ENCODE measurements around the gene NAALADL2.

DNA sequence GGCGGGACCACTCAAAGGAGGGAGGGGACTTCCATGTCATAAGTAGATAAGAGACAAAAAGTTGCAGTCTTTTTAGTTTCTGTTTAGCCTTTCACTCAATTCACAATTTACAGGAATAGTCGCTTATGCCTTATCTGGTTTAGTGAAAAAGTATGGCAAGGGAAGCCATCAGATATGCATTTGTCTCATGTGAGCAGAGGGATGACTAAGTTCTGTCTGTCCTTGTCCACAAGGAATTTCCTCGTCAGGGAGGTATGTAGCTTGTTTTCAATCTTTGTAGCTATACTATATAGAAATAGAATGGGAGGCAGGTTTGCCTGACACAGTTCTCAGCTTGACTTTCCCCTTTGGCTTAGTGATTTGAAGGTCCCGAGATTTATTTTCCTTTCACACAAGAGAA lies 882.8 kb downstream of the NAALADL2 start:
- TF ChIP-seq, protein P1, sequence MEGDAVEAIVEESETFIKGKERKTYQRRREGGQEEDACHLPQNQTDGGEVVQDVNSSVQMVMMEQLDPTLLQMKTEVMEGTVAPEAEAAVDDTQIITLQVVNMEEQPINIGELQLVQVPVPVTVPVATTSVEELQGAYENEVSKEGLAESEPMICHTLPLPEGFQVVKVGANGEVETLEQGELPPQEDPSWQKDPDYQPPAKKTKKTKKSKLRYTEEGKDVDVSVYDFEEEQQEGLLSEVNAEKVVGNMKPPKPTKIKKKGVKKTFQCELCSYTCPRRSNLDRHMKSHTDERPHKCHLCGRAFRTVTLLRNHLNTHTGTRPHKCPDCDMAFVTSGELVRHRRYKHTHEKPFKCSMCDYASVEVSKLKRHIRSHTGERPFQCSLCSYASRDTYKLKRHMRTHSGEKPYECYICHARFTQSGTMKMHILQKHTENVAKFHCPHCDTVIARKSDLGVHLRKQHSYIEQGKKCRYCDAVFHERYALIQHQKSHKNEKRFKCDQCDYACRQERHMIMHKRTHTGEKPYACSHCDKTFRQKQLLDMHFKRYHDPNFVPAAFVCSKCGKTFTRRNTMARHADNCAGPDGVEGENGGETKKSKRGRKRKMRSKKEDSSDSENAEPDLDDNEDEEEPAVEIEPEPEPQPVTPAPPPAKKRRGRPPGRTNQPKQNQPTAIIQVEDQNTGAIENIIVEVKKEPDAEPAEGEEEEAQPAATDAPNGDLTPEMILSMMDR (IDR thresholded peaks at IDR 0.05): no peak
- TF ChIP-seq POLR2A (IDR thresholded peaks at IDR 0.05): no peak

All from uterus (tissue), 2 donors.